Panc1 (cell line): ENCODE data around the gene DSC3. TPM values are rescaled to one million over a fixed set of nuclear protein-coding genes. Genes with fewer than 3 reads are reported as not detected.

Experiments used
- ATAC-seq: fragments of 200-7000 bp; cut with Tn5 transposase; 2 replicates; pipeline ENCODE4 v1.9.1; 2020; ENCODE audit warnings: mild to moderate bottlenecking, moderate library complexity
- BruUV-seq: library from RNA; stranded (reverse); fragments of 400-500 nt; replicated peaks from 2 replicates; lab custom pipeline; 2021; lab: Mats Ljungman, UMichigan
- CTCF ChIA-PET: fragments of 300-600 bp; sonication (Branson Sonifier 250); formaldehyde crosslinking; loops from one replicate; lab custom pipeline; 2022; ENCODE audit warnings: antibody characterized with exemption; lab: Charles Lee
- POLR2A ChIA-PET: fragments of 300-600 bp; sonication (Branson Sonifier 250); formaldehyde crosslinking; loops from one replicate; lab custom pipeline; 2022; ENCODE audit warnings: antibody characterized with exemption; lab: Charles Lee
- DNase-seq: peaks from one replicate; pipeline ENCODE4 v3.0.0-alpha.2; 2010; ENCODE audit warnings: low read depth, low spot score
- H3K27ac ChIP-seq: 2 replicates; pipeline ENCODE4 v1.5.1; 2011; ENCODE audit warnings: mild to moderate bottlenecking, low read length, inconsistent platforms
- H3K27me3 ChIP-seq: fragments of 200-500 bp; sonication (Bioruptor generic); 2 replicates; pipeline ENCODE4 v1.6.0; 2014; ENCODE audit warnings: low read length, inconsistent platforms; ENCODE audit not compliant: control insufficient read depth, insufficient read depth
- H3K36me3 ChIP-seq: fragments of 200-500 bp; sonication (Bioruptor generic); 2 replicates; pipeline ENCODE4 v1.5.1; 2014; ENCODE audit warnings: inconsistent platforms, mild to moderate bottlenecking, low read length, moderate library complexity; ENCODE audit not compliant: control insufficient read depth, insufficient read depth
- H3K4me1 ChIP-seq: 2 replicates; pipeline ENCODE4 v1.5.1; 2011; ENCODE audit warnings: inconsistent platforms, mild to moderate bottlenecking, low read length, moderate library complexity; ENCODE audit not compliant: control insufficient read depth, insufficient read depth
- H3K4me3 ChIP-seq, 2 experiments: 2 replicates each; pipeline ENCODE4 v1.5.1; 2011 to 2012; ENCODE audit warnings: low read depth in 2 of 2, low read length in 2 of 2, mild to moderate bottlenecking in 2 of 2, inconsistent platforms in 1 of 2, moderate library complexity in 1 of 2
- H3K9me3 ChIP-seq: fragments of 200-500 bp; sonication (Bioruptor generic); 2 replicates; pipeline ENCODE4 v1.5.1; 2014; ENCODE audit warnings: low read depth, mild to moderate bottlenecking, inconsistent platforms, low read length, moderate library complexity; ENCODE audit not compliant: control insufficient read depth, insufficient read depth
- CTCF ChIP-seq: fragments of 450-650 bp; IDR thresholded peaks from 2 replicates; pipeline ENCODE4 v1.5.1; 2017; ENCODE audit warnings: mild to moderate bottlenecking
- POLR2AphosphoS5 ChIP-seq: IDR thresholded peaks from 2 replicates; pipeline ENCODE4 v1.6.1; 2012; ENCODE audit warnings: mild to moderate bottlenecking, low read depth, low read length, moderate library complexity
- SIN3A ChIP-seq: IDR thresholded peaks from 2 replicates; pipeline ENCODE4 v1.6.1; 2012; ENCODE audit warnings: low read depth, mild to moderate bottlenecking, low read length, moderate library complexity, borderline replicate concordance; ENCODE audit not compliant: insufficient read depth
- TCF7L2 ChIP-seq: IDR thresholded peaks from 2 replicates; pipeline ENCODE4 v1.6.1; 2011; ENCODE audit warnings: mild to moderate bottlenecking, low read depth, low read length, inconsistent platforms
- in situ Hi-C: cut with HindIII; loops from 2 replicates; pipeline ENCODE4 v1.10.0; 2016; ENCODE audit warnings: low sequenced_read_pairs, low pct_unique_long_range_greater_than_20kb
- intact Hi-C: fragments of 100-400 bp; cut with micrococcal nuclease; formaldehyde crosslinking; loops from one replicate; pipeline ENCODE4 v1.10.0; 2022; ENCODE audit not compliant: unreplicated experiment
- total RNA-seq: library from RNA; stranded (reverse); gene quantifications from one replicate; pipeline ENCODE4 v1.2.1, GENCODE V29; 2021; ENCODE audit not compliant: unreplicated experiment
- TF ChIP-seq, protein P1 (sequence below), 2 experiments: IDR thresholded peaks; 2 replicates each; pipeline ENCODE4 v1.6.1; 2011 to 2012; ENCODE audit warnings: low read depth in 2 of 2, control low read depth in 1 of 2, low read length in 1 of 2, mild to moderate bottlenecking in 1 of 2, moderate library complexity in 1 of 2; ENCODE audit not compliant: insufficient read depth in 1 of 2

DSC3 gene
- total RNA-seq, 1 experiment from 2014 or later: 0.23 TPM

- TF ChIP-seq POLR2AphosphoS5: no peak
- TF ChIP-seq TCF7L2: no peak
- TF ChIP-seq SIN3A: no peak
- TF ChIP-seq CTCF: no peak
- TF ChIP-seq, protein P1, sequence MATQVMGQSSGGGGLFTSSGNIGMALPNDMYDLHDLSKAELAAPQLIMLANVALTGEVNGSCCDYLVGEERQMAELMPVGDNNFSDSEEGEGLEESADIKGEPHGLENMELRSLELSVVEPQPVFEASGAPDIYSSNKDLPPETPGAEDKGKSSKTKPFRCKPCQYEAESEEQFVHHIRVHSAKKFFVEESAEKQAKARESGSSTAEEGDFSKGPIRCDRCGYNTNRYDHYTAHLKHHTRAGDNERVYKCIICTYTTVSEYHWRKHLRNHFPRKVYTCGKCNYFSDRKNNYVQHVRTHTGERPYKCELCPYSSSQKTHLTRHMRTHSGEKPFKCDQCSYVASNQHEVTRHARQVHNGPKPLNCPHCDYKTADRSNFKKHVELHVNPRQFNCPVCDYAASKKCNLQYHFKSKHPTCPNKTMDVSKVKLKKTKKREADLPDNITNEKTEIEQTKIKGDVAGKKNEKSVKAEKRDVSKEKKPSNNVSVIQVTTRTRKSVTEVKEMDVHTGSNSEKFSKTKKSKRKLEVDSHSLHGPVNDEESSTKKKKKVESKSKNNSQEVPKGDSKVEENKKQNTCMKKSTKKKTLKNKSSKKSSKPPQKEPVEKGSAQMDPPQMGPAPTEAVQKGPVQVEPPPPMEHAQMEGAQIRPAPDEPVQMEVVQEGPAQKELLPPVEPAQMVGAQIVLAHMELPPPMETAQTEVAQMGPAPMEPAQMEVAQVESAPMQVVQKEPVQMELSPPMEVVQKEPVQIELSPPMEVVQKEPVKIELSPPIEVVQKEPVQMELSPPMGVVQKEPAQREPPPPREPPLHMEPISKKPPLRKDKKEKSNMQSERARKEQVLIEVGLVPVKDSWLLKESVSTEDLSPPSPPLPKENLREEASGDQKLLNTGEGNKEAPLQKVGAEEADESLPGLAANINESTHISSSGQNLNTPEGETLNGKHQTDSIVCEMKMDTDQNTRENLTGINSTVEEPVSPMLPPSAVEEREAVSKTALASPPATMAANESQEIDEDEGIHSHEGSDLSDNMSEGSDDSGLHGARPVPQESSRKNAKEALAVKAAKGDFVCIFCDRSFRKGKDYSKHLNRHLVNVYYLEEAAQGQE (IDR thresholded peaks at IDR 0.05; ENCODE audit: insufficient read depth in 1 of 2, low read depth in 2 of 2, low read length in 1 of 2): no peak
- ATAC-seq: no peak
- in situ Hi-C loops (no loop called here), intact Hi-C loops (no loop called here)
- H3K4me3 ChIP-seq: no peak overlapping the region
- ChIA-PET POLR2A (no interaction called here), CTCF (no interaction called here)
- H3K27me3 ChIP-seq: no peaks in the 10 kb centered on the region
- BruUV-seq: no TSS peak
- DNase-seq: no peak
- no peaks in the 10 kb centered on the region for H3K36me3 ChIP-seq
- no peaks in the 10 kb centered on the region for H3K4me1 ChIP-seq
- H3K27ac ChIP-seq: no peak overlapping the region
- H3K9me3 ChIP-seq: no peaks in the 10 kb centered on the region
Measured at GRCh38 chr18:30989141-30989540, 53.4 kb downstream of the DSC3 start.

DNA sequence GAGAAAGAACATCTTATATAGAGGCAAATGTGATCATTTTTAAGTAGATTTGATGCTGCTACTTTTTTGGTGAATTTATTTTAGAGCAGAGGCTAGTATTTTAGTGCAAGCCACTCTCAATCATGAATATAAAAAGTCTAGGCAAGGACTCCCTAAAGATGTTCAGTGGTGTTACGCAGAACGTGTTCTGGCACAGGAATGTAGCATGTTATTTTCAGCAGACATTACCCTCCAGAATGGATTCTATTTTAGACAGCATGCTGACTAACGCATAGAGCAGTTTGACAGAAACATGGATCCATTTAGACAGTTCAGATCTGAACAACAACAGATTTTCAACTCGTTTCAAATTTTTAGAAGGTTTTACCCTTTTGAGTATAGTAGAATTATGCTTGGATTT, 54.1 kb downstream of the DSC3 start:
- no TSS peak for BruUV-seq
- in situ Hi-C loops: no loop called here
- CTCF ChIA-PET: no interaction called here
- H3K4me3 ChIP-seq: no peak overlapping the region
- H3K36me3 ChIP-seq: no peaks in the 10 kb centered on the region
- DNase-seq (no peak), ATAC-seq (no peak)
- no peaks in the 10 kb centered on the region for H3K27me3 ChIP-seq
- no peak overlapping the region for H3K27ac ChIP-seq
- intact Hi-C loops: no loop called here
- no peaks in the 10 kb centered on the region for H3K4me1 ChIP-seq
- POLR2A ChIA-PET: no interaction called here
- no peak for TF ChIP-seq TCF7L2
- no peak for TF ChIP-seq CTCF
- no peak for TF ChIP-seq SIN3A
- H3K9me3 ChIP-seq: no peaks in the 10 kb centered on the region
